Adrenal gland (tissue), 12 donors: ENCODE data around the gene ZNF592. TPM values are rescaled to one million over a fixed set of nuclear protein-coding genes. Genes with fewer than 3 reads are reported as not detected.
A peak's percentile ranks its signal among the peaks of the same experiment; 100 is the strongest.

ENCODE experiments used
- DNase-seq, 7 donors: peaks; one replicate each; pipeline ENCODE4 v3.0.0-alpha.2; 2019 to 2020
- H3K27ac ChIP-seq, 5 donors: fragments of 200-600 bp; sonication (generic) in 4 of 5; 1 replicate in 3 of 5; 2 replicates in 2 of 5; pipeline versions ENCODE4 v1.5.1 to v1.8.0; 2016 to 2020; ENCODE audit warnings: mild to moderate bottlenecking in 1 of 5
- H3K27me3 ChIP-seq: fragments of 200-600 bp; 2 replicates; pipeline ENCODE4 v1.8.0; 2021
- H3K36me3 ChIP-seq, 2 donors: fragments of 200-600 bp; replicated peaks in 1 of 2; 1 replicate in 1 of 2; 2 replicates in 1 of 2; pipeline versions ENCODE4 v1.5.1 to v1.8.0; 2018 to 2022
- H3K4me1 ChIP-seq, 2 donors: fragments of 200-600 bp; replicated peaks in 1 of 2; 1 replicate in 1 of 2; 2 replicates in 1 of 2; pipeline versions ENCODE4 v1.5.1 to v1.8.0; 2018 to 2021
- H3K4me3 ChIP-seq, 4 donors: fragments of 200-600 bp; sonication (generic) in 3 of 4; one replicate each; pipeline ENCODE4 v1.5.1; 2016 to 2018
- H3K9me3 ChIP-seq, 3 donors: fragments of 200-600 bp; sonication (generic) in 1 of 3; replicated peaks in 1 of 3; 1 replicate in 2 of 3; 2 replicates in 1 of 3; pipeline versions ENCODE4 v1.5.1 to v1.8.0; 2016 to 2021
- CTCF ChIP-seq, 6 experiments: fragments of 450-650 bp in 4 of 6; fragments of 200-600 bp in 2 of 6; sonication (generic) in 1 of 6; IDR thresholded peaks; 1 replicate in 5 of 6; 2 replicates in 1 of 6; pipeline versions ENCODE4 v1.5.1 to v1.8.0; 2016 to 2021; ENCODE audit warnings: antibody characterized with exemption in 6 of 6, mild to moderate bottlenecking in 2 of 6, moderate library complexity in 1 of 6
- POLR2A ChIP-seq, 2 donors: fragments of 450-650 bp; IDR thresholded peaks; one replicate each; pipeline ENCODE4 v1.6.1; 2017; ENCODE audit warnings: antibody characterized with exemption in 2 of 2, mild to moderate bottlenecking in 2 of 2, moderate library complexity in 1 of 2
- WGBS, 4 donors: extraction: QIAGEN DNeasy Blood & Tissue Kit in 2 of 4; methylation state at CpG; one replicate each; pipeline versions ENCODE4 v1.1.5 to v1.1.7; 2013 to 2017; 5-methylcytosine and 5-hydroxymethylcytosine counted together
- intact Hi-C, 2 donors: fragments of 100-400 bp; cut with DNase I; formaldehyde crosslinking; loops; one replicate each; pipeline versions ENCODE4 v1.14.1 to v1.15.0; 2022 to 2023
- polyA plus RNA-seq, 3 donors: library from polyadenylated mRNA; stranded (reverse); fragments of 200-250 nt in 2 of 3; fragments of 350-450 nt in 1 of 3; fragmentation: Illumina TruSeq in 1 of 3; extraction: RNeasy Lipid Tissue Mini Kit (QIAGEN cat#74804) in 1 of 3; gene quantifications; one replicate each; pipeline ENCODE4 v1.2.3, GENCODE V29; 2013 to 2014
- total RNA-seq, 9 donors: library from RNA; depleted of rRNA in 4 of 9; stranded (reverse); fragments of >200 nt in 4 of 9; fragments of 120-200 nt in 1 of 9; fragmentation: NEBNext Ultra II Directional in 1 of 9; extraction: Animal tissue kit (Norgen Biotek cat#: 25700) in 1 of 9; gene quantifications; one replicate each; pipeline versions ENCODE4 v1.1.0 to v1.2.4, GENCODE V29; 2013 to 2023
- donor health status: healthy with polysubstance abuse.
- donor health status: Bipolar disorder and iron deficiency.
- donor health status: DM: yes; HTN: yes; CAD: no.
- donor health status: DM: no; HTN: no; CAD: no.
- donor health status: DM: no; HTN: no; CAD: no.
- donor health status: DM: yes; HTN: yes; CAD: no.

ZNF592 gene
- total and polyA plus RNA-seq, 12 donors, result 8.1 to 30.3 (median 24.2) TPM

DNA sequence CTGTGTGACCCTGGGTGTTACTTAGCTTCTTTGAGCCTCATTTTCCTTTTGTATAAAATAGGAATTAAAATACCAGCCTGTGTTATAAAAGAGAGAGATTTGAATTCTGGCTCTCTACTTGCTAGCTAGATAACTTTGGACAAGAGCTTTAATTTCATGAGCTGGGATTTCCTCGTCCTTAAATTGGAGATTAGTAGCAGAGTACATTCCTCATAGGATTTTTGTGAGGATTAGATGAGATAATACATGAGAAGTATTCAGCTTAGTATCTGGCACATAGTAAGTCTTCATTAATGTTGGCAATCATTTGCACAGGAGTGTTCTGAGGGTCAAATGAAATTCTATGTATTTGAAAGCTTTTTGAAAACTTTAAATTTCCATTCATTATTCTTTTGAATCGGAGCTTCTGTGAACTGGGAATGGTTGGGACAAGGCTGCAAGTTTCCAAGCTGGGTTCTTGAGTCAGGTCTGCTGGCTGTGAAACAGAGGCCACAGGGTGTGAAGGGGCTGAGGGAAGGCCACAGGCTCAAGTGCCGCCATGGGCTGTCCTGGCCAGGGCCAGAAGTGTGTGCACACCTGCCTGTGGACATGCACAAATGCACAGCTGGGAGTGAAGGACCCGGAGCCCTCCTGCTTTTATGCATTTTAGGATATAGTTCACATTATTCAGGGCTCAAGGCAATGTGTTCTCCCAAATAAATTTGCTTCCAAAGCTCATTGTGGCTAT lies 86.0 kb downstream of the ZNF592 start:
- 89 to 97% (median 90%) methylated on average over 4 of the region's 4 CpGs for WGBS, 4 donors
- Histone ChIP-seq H3K27ac (no peak overlapping the region), H3K27me3 (no peaks in the 10 kb centered on the region), H3K4me3 (no peak overlapping the region), H3K4me1 (peaks cover 11 to 37% of the 10 kb centered on the region in 2 donors), H3K36me3 (peaks cover 0 to 2% of the 10 kb centered on the region in 2 donors), H3K9me3 (no peaks in the 10 kb centered on the region)
- no peak for TF ChIP-seq CTCF (IDR thresholded peaks at IDR 0.05)
- TF ChIP-seq POLR2A (IDR thresholded peaks at IDR 0.05), result no peak
- intact Hi-C loops, result no loop called here
- DNase-seq, result no peak

GRCh38 chr15:84834969-84835368 lies 86.6 kb downstream of the ZNF592 start:
- no peak overlapping the region for H3K27ac ChIP-seq
- DNase-seq, result no peak
- H3K9me3 ChIP-seq, result no peaks in the 10 kb centered on the region
- WGBS, 4 donors, result 93 to 98% (median 95%) methylated on average over 5 of the region's 5 CpGs
- H3K4me3 ChIP-seq, result no peak overlapping the region
- peaks cover 9 to 34% of the 10 kb centered on the region in 2 donors for H3K4me1 ChIP-seq
- TF ChIP-seq POLR2A (IDR thresholded peaks at IDR 0.05) (no peak), CTCF (IDR thresholded peaks at IDR 0.05) (no peak)
- no peaks in the 10 kb centered on the region for H3K27me3 ChIP-seq
- intact Hi-C loops, result no loop called here
- H3K36me3 ChIP-seq, result peaks cover 0 to 7% of the 10 kb centered on the region in 2 donors

DNA sequence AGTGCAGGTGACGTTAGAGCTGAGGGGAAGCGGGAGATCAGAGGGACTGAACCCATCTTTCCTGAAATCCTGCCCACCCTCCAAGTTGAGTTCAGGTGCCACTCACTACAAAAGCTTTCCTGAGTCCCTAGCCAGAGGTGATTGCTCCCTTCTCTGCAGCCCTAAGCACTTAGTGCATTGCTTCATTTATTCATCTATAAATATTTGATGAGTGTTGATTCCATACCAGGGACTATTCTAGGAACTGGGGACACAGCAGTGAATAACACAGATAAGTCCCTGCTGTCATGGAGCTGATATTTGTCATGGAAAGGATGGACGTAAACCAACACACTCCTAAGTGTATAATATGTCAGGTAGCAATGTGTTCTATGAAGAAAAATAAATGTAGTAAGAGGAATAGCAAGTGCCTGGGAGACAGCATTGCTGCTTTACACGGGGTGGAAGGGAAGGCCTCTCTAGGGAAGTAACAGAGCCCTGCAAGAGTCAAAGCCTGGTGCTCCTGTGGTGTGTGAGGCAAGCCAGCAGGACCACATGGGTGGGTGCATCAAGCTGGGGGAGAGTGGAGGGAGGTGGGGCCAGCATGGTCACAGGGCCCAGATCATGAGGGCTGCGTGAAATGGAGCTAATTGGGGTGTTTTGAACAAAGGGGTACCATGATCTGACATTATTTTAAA lies 87.4 kb downstream of the ZNF592 start:
- Histone ChIP-seq H3K9me3 (no peaks in the 10 kb centered on the region), H3K4me1 (peaks cover 9 to 37% of the 10 kb centered on the region in 2 donors), H3K27ac (no peak overlapping the region), H3K4me3 (no peak overlapping the region), H3K36me3 (peaks cover 0 to 7% of the 10 kb centered on the region in 2 donors), H3K27me3 (no peaks in the 10 kb centered on the region)
- WGBS, 4 donors, result 80 to 87% (median 85%) methylated on average over 5 of the region's 5 CpGs
- intact Hi-C loops, result no loop called here
- TF ChIP-seq POLR2A (IDR thresholded peaks at IDR 0.05) (no peak), CTCF (IDR thresholded peaks at IDR 0.05) (no peak)
- DNase-seq, result peak in 1 of 7 donors; percentile 14

GRCh38 chr15:84836844-84837243 lies 88.5 kb downstream of the ZNF592 start:
- TF ChIP-seq POLR2A (IDR thresholded peaks at IDR 0.05) (no peak), CTCF (IDR thresholded peaks at IDR 0.05) (no peak)
- peak in 1 of 7 donors; percentile 3 for DNase-seq
- Histone ChIP-seq H3K4me1 (peaks cover 13 to 35% of the 10 kb centered on the region in 2 donors), H3K36me3 (peaks cover 0 to 7% of the 10 kb centered on the region in 2 donors), H3K27me3 (no peaks in the 10 kb centered on the region), H3K9me3 (no peaks in the 10 kb centered on the region), H3K4me3 (no peak overlapping the region), H3K27ac (no peak overlapping the region)
- 88 to 94% (median 90%) methylated on average over 1 of the region's 1 CpG for WGBS, 4 donors
- intact Hi-C loops, result no loop called here
